SU-DHL-6 (cell line): ENCODE data around the gene TNS3.

ENCODE experiments used
- EZH2phosphoT487 ChIP-seq: fragments of 200-600 bp; sonication (generic), shearing (Covaris generic); conservative IDR thresholded peaks from 2 replicates; pipeline ENCODE4 v1.6.1; 2018; ENCODE audit warnings: mild to moderate bottlenecking, antibody characterized with exemption, low read length, moderate library complexity, mixed read lengths
- TF ChIP-seq, protein P1 (sequence below): fragments of 200-600 bp; sonication (generic); IDR thresholded peaks from one replicate; pipeline ENCODE4 v1.5.1; 2017; ENCODE audit warnings: antibody characterized with exemption, mild to moderate bottlenecking, low read length, moderate library complexity; ENCODE audit not compliant: insufficient read depth, poor library complexity, severe bottlenecking

DNA sequence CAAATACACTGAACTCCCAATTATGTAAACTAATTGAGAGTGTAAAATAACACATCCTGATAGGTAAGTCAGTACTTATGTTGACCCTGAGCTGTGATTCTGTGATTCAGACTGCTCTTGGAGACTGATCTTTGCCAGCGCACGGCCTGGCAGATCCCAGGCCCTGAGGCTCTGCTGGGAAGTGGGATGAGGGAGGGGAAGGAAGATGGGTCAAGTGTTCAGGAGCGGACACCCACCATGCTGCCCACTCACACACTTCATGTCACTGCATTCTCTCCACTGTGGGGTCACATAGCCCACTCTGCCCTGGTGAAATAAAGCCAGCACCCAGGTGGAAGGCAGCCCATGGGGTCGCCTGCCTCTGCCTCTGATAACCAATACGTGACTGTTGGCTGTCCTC, 226.2 kb downstream of the TNS3 start:
- TF ChIP-seq, protein P1, sequence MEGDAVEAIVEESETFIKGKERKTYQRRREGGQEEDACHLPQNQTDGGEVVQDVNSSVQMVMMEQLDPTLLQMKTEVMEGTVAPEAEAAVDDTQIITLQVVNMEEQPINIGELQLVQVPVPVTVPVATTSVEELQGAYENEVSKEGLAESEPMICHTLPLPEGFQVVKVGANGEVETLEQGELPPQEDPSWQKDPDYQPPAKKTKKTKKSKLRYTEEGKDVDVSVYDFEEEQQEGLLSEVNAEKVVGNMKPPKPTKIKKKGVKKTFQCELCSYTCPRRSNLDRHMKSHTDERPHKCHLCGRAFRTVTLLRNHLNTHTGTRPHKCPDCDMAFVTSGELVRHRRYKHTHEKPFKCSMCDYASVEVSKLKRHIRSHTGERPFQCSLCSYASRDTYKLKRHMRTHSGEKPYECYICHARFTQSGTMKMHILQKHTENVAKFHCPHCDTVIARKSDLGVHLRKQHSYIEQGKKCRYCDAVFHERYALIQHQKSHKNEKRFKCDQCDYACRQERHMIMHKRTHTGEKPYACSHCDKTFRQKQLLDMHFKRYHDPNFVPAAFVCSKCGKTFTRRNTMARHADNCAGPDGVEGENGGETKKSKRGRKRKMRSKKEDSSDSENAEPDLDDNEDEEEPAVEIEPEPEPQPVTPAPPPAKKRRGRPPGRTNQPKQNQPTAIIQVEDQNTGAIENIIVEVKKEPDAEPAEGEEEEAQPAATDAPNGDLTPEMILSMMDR = no peak
- TF ChIP-seq EZH2phosphoT487 = no peak
